VCaP (cell line): ENCODE results near the gene RNASEH2B.

ENCODE experiments used
- H3K27ac ChIP-seq: fragments of 450-650 bp; 2 replicates; pipeline ENCODE4 v1.5.1; 2017
- TF ChIP-seq, protein P1 (sequence below): fragments of 450-650 bp; conservative IDR thresholded peaks from 2 replicates; pipeline ENCODE4 v1.5.1; 2017; ENCODE audit warnings: mild to moderate bottlenecking, moderate library complexity

The RNASEH2B gene

DNA sequence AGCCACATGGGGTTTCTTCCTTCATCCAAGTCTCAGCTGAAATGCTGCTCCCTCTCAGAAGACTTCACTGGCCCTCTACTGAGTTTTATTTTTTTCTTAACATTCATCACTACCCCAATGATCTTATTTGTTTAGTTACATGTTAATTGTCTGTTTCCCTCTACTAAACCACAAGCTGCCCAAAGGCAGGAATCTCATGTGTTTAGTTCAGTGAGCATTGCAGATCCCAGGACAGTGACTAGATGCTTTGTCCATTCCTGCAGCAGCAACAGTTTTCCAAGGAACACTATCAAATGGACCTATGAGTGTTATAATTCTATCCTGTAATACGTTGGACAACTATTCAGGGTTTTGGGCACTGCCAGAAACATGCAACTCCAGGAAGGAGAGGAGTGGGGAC lies 93.1 kb downstream of the RNASEH2B start:
- TF ChIP-seq, protein P1, sequence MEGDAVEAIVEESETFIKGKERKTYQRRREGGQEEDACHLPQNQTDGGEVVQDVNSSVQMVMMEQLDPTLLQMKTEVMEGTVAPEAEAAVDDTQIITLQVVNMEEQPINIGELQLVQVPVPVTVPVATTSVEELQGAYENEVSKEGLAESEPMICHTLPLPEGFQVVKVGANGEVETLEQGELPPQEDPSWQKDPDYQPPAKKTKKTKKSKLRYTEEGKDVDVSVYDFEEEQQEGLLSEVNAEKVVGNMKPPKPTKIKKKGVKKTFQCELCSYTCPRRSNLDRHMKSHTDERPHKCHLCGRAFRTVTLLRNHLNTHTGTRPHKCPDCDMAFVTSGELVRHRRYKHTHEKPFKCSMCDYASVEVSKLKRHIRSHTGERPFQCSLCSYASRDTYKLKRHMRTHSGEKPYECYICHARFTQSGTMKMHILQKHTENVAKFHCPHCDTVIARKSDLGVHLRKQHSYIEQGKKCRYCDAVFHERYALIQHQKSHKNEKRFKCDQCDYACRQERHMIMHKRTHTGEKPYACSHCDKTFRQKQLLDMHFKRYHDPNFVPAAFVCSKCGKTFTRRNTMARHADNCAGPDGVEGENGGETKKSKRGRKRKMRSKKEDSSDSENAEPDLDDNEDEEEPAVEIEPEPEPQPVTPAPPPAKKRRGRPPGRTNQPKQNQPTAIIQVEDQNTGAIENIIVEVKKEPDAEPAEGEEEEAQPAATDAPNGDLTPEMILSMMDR, result no peak
- no peak overlapping the region for H3K27ac ChIP-seq

DNA sequence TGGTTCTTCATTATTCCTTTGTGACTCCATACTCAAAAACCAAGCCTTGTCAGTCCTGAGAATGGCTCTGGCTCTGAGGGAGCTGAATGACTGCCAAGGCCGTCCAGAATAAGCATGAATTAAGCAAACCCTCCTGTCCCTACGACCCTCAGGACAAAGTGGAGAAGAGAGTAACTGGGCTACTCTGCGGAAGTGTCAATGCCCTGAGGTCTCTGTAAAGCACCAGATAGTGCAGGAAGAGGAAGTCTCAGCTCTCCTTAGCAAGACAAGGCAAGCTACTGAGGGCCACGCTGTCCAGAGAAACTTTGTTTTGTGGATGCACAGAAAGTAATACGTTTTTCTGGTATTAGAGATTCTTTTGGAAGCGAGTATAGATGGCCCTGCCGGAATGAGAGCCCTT lies 94.1 kb downstream of the RNASEH2B start:
- TF ChIP-seq, protein P1, result no peak

DNA sequence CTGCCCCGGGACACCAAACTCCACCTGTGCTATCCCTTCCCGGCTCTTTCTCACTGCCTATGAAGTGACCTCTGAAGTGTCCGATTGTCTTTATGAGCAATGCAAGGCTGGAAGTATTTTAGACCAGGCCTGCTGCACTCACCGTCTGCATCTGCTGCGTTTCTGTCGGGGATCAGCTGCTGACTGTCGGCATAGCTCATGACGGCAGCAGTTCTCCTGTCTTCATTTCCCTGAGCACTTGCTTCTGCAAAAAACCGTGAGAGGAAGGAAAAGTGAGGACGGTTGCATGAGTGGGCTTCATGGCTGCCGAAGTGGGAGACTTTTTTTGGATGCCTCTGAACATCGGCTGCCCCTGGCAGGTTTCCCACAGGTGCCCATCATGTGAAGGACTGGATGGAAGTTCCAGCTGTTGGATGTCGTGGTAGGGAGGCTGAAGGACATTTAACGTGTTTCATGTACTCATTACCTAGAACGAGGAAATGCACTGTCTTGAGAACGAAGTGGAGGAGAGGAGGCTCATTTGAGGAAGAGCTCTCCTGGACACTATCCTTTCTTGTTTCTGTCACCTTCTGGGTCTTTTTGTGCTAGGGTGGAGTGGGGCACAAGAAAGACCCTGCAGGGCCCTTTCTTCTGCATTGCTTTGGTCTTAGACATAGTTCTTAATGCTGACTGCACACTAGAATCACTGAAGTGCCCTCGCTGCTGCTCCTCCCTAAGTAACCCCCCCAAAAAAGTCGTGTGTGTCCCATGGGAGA lies 94.7 kb downstream of the RNASEH2B start:
- no peak overlapping the region for H3K27ac ChIP-seq
- TF ChIP-seq, protein P1, result no peak

More for the DNA sequence above, 94.1 kb downstream of the RNASEH2B start:
- no peak overlapping the region for H3K27ac ChIP-seq

DNA sequence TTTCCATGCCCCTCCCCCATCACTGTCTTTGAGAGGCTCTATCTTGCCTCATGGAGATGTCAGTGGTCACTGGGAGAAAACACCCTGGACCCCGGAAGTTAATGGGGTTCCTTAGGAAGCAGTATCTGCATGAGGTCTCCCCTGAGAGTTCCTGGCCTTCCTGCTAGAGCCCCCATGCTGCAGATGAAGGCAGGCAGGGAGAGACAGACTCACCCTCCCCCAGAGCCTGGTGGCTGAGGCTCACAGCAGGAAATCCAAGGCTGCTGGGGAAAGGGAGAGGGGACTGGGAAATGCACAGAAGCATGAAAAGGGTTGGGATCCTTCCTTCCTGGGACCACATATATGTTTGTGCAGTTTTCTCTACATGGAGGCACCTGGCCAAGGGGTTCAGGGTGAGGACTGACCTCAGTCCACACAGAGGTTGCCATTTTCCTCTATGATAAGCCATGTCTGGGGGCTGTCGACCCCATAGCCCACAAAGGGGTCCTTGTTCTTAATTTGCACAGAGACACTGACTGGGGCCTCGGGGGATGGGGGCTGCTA lies 95.4 kb downstream of the RNASEH2B start:
- TF ChIP-seq, protein P1, result no peak

DNA sequence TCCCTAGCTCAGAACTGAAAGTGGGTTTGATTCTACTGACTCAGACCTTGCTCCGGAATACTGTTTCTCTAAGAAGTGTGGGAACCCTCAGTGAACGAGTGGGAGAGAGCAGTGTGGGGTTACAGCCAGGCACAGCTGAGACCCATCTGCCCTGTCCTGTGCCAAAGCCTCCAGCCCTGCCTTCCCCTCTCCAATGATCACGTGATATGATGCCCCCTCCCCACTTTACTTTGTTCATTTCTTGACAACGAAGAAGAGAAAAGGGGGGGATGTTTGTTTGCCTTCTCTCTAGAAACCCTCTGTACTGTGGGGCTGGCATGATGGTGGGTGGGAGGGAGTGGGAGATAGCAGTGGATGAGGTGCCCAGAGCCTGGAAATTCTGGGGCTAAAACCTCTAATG lies 96.0 kb downstream of the RNASEH2B start:
- TF ChIP-seq, protein P1, result no peak
- H3K27ac ChIP-seq, result no peak overlapping the region

More for the DNA sequence above, 95.4 kb downstream of the RNASEH2B start:
- H3K27ac ChIP-seq, result no peak overlapping the region
